Type B pancreatic cell (in vitro differentiated cells): Measurements from ENCODE around the gene TRABD. TPM values are rescaled to one million over a fixed set of nuclear protein-coding genes. Genes with fewer than 3 reads are reported as not detected.

Experiments
- DNase-seq: peaks from one replicate; pipeline ENCODE4 v3.0.0; 2021; ENCODE audit warnings: mixed read lengths; ENCODE audit not compliant: unreplicated experiment; ENCODE audit errors: extremely low spot score
- H3K27ac Mint-ChIP-seq: 2 replicates; pipeline ENCODE4 v1.8.0; 2021; ENCODE audit warnings: mild to moderate bottlenecking, mixed read lengths
- H3K27me3 Mint-ChIP-seq: 2 replicates; pipeline ENCODE4 v1.8.0; 2021; ENCODE audit warnings: mixed read lengths
- H3K36me3 Mint-ChIP-seq: 2 replicates; pipeline ENCODE4 v1.8.0; 2021; ENCODE audit warnings: mixed read lengths
- H3K4me1 Mint-ChIP-seq: one replicate; pipeline ENCODE4 v1.8.0; 2021; ENCODE audit warnings: mixed read lengths; ENCODE audit not compliant: unreplicated experiment
- H3K4me3 Mint-ChIP-seq: 2 replicates; pipeline ENCODE4 v1.8.0; 2021; ENCODE audit warnings: mild to moderate bottlenecking, mixed read lengths
- H3K9me3 Mint-ChIP-seq: 2 replicates; pipeline ENCODE4 v1.8.0; 2021; ENCODE audit warnings: mixed read lengths
- CTCF ChIP-seq: fragments of 200-600 bp; sonication (generic); conservative IDR thresholded peaks from 2 replicates; pipeline ENCODE4 v1.5.0; 2021; ENCODE audit warnings: antibody characterized with exemption, mild to moderate bottlenecking
- total RNA-seq: library from RNA; stranded (reverse); gene quantifications from 2 replicates; pipeline ENCODE4 v1.2.1, GENCODE V29; 2021; ENCODE audit warnings: low replicate concordance

TRABD gene
- total RNA-seq, 1 donor from 2014 or later: 37.7 TPM

- H3K27me3 Mint-ChIP-seq: peaks cover 12% of the 10 kb centered on the region
- no peak for TF ChIP-seq CTCF
- H3K4me3 Mint-ChIP-seq: no peak overlapping the region
- H3K27ac Mint-ChIP-seq: no peak overlapping the region
- no peaks in the 10 kb centered on the region for H3K36me3 Mint-ChIP-seq
- no peaks in the 10 kb centered on the region for H3K9me3 Mint-ChIP-seq
- no peak for DNase-seq
- H3K4me1 Mint-ChIP-seq: peaks cover 17% of the 10 kb centered on the region
These were observed 45.1 kb upstream of the TRABD start for GRCh38 chr22:50140615-50141014.

- Mint-ChIP-seq H3K9me3 (no peaks in the 10 kb centered on the region), H3K27ac (no peak overlapping the region), H3K27me3 (peaks cover 12% of the 10 kb centered on the region), H3K4me1 (peaks cover 21% of the 10 kb centered on the region), H3K4me3 (no peak overlapping the region), H3K36me3 (no peaks in the 10 kb centered on the region)
- no peak for DNase-seq
- no peak for TF ChIP-seq CTCF
These were observed 44.3 kb upstream of the TRABD start for GRCh38 chr22:50141462-50141861.

- Mint-ChIP-seq H3K9me3 (no peaks in the 10 kb centered on the region), H3K36me3 (no peaks in the 10 kb centered on the region), H3K4me3 (no peak overlapping the region), H3K27me3 (peaks cover 12% of the 10 kb centered on the region), H3K4me1 (peaks cover 22% of the 10 kb centered on the region), H3K27ac (no peak overlapping the region)
- DNase-seq: no peak
- peak; percentile 65 for TF ChIP-seq CTCF
These were observed 43.8 kb upstream of the TRABD start for GRCh38 chr22:50141891-50142363.

GRCh38 chr22:50143096-50143495 lies 42.6 kb upstream of the TRABD start:
- H3K4me3 Mint-ChIP-seq: no peak overlapping the region
- H3K9me3 Mint-ChIP-seq: no peaks in the 10 kb centered on the region
- peaks cover 23% of the 10 kb centered on the region for H3K4me1 Mint-ChIP-seq
- no peak for TF ChIP-seq CTCF
- H3K27ac Mint-ChIP-seq: no peak overlapping the region
- no peaks in the 10 kb centered on the region for H3K36me3 Mint-ChIP-seq
- peaks cover 12% of the 10 kb centered on the region for H3K27me3 Mint-ChIP-seq
- DNase-seq: no peak

GRCh38 chr22:50144005-50144614 lies 41.6 kb upstream of the TRABD start:
- peaks cover 23% of the 10 kb centered on the region for H3K4me1 Mint-ChIP-seq
- H3K4me3 Mint-ChIP-seq: no peak overlapping the region
- no peaks in the 10 kb centered on the region for H3K9me3 Mint-ChIP-seq
- no peak for TF ChIP-seq CTCF
- H3K27me3 Mint-ChIP-seq: peaks cover 12% of the 10 kb centered on the region
- H3K27ac Mint-ChIP-seq: no peak overlapping the region
- H3K36me3 Mint-ChIP-seq: no peaks in the 10 kb centered on the region
- no peak for DNase-seq
